Gastrocnemius medialis (tissue), 4 donors: ENCODE results near the gene KCNB1. TPM values are rescaled to one million over a fixed set of nuclear protein-coding genes. Genes with fewer than 3 reads are reported as not detected.
A peak's percentile ranks its signal among the peaks of the same experiment; 100 is the strongest.

Experiments used
- ATAC-seq, 2 donors: fragments of 150-250 bp; one replicate each; pipeline ENCODE4 v1.9.1; 2016
- DNase-seq, 2 donors: peaks; one replicate each; pipeline ENCODE4 v3.0.0-alpha.2; 2019
- H3K27ac ChIP-seq, 4 donors: fragments of 200-600 bp; sonication (generic); 1 replicate in 1 of 4; 2 replicates in 3 of 4; pipeline ENCODE4 v1.5.1; 2016 to 2018; ENCODE audit warnings: mild to moderate bottlenecking in 2 of 4, moderate library complexity in 1 of 4
- H3K27me3 ChIP-seq, 3 donors: fragments of 200-600 bp; sonication (generic) in 2 of 3; 1 replicate in 1 of 3; 2 replicates in 2 of 3; pipeline versions ENCODE4 v1.5.1 to v1.6.0; 2016 to 2019; ENCODE audit warnings: mild to moderate bottlenecking in 1 of 3, moderate library complexity in 1 of 3
- H3K36me3 ChIP-seq, 2 donors: fragments of 200-600 bp; sonication (generic) in 1 of 2; one replicate each; pipeline ENCODE4 v1.5.1; 2017 to 2018
- H3K4me1 ChIP-seq, 2 donors: fragments of 200-600 bp; sonication (generic) in 1 of 2; one replicate each; pipeline ENCODE4 v1.5.1; 2016 to 2017; ENCODE audit warnings: mild to moderate bottlenecking in 2 of 2
- H3K4me3 ChIP-seq, 4 donors: fragments of 200-600 bp; sonication (generic) in 3 of 4; 1 replicate in 1 of 4; 2 replicates in 3 of 4; pipeline ENCODE4 v1.5.1; 2016 to 2019; ENCODE audit warnings: mild to moderate bottlenecking in 2 of 4
- H3K9me3 ChIP-seq, 3 donors: fragments of 200-600 bp; sonication (generic) in 2 of 3; 1 replicate in 1 of 3; 2 replicates in 2 of 3; pipeline ENCODE4 v1.5.1; 2016 to 2019
- CTCF ChIP-seq, 5 experiments: fragments of 450-650 bp in 3 of 5; fragments of 200-600 bp in 2 of 5; sonication (generic) in 2 of 5; IDR thresholded peaks in 4 of 5; conservative IDR thresholded peaks in 1 of 5; 1 replicate in 4 of 5; 2 replicates in 1 of 5; pipeline ENCODE4 v1.5.1; 2016 to 2019; ENCODE audit warnings: antibody characterized with exemption in 5 of 5, mild to moderate bottlenecking in 3 of 5, moderate library complexity in 3 of 5
- POLR2A ChIP-seq, 2 donors: fragments of 450-650 bp; IDR thresholded peaks; one replicate each; pipeline ENCODE4 v1.6.1; 2017; ENCODE audit warnings: antibody characterized with exemption in 2 of 2, mild to moderate bottlenecking in 2 of 2, moderate library complexity in 2 of 2
- in situ Hi-C, 4 donors: fragments of 200-750 bp; cut with MboI; loops; one replicate each; pipeline versions ENCODE4 v1.15.0 to v1.8.0; 2017; ENCODE audit warnings: low sequenced_read_pairs in 4 of 4
- intact Hi-C: fragments of 100-400 bp; cut with DNase I; formaldehyde crosslinking; loops from one replicate; pipeline ENCODE4 v1.15.1; 2023; ENCODE audit warnings: low total_unique reads
- total RNA-seq, 4 donors: library from RNA; depleted of rRNA; stranded (reverse); fragments of >200 nt; gene quantifications; one replicate each; pipeline versions ENCODE4 v1.1.0 to v1.2.3, GENCODE V29; 2016

KCNB1 gene
- total RNA-seq, 4 donors from 2014 or later, result 6.6 to 34.7 (median 9.4) TPM

- in situ Hi-C loops (no loop called here), intact Hi-C loops (no loop called here)
- Histone ChIP-seq H3K36me3 (no peaks in the 10 kb centered on the region), H3K9me3 (no peaks in the 10 kb centered on the region), H3K4me3 (no peak overlapping the region), H3K4me1 (peaks cover 17 to 28% of the 10 kb centered on the region in 2 donors), H3K27ac (peak overlapping the region in 1 of 4 donors; percentile 9), H3K27me3 (no peaks in the 10 kb centered on the region)
- no peak for TF ChIP-seq CTCF (IDR thresholded peaks at IDR 0.05 in 4 of 5, conservative IDR thresholded peaks at IDR 0.05 in 1 of 5)
- no peak for TF ChIP-seq POLR2A (IDR thresholded peaks at IDR 0.05)
- ATAC-seq (no peak), DNase-seq (no peak)
Observed at GRCh38 chr20:49404461-49404860, 78.0 kb downstream of the KCNB1 start.

GRCh38 chr20:49403911-49404310, 78.6 kb downstream of the KCNB1 start:
- intact Hi-C loops (no loop called here), in situ Hi-C loops (no loop called here)
- peaks cover 17 to 32% of the 10 kb centered on the region in 2 donors for H3K4me1 ChIP-seq
- ATAC-seq (no peak), DNase-seq (no peak)
- TF ChIP-seq POLR2A (IDR thresholded peaks at IDR 0.05), result no peak
- TF ChIP-seq CTCF (IDR thresholded peaks at IDR 0.05 in 4 of 5, conservative IDR thresholded peaks at IDR 0.05 in 1 of 5), result no peak
- H3K27me3 ChIP-seq, result no peaks in the 10 kb centered on the region
- peak overlapping the region in 2 of 4 donors; percentile 83 to 84 for H3K27ac ChIP-seq
- no peak overlapping the region for H3K4me3 ChIP-seq
- H3K36me3 ChIP-seq, result no peaks in the 10 kb centered on the region
- no peaks in the 10 kb centered on the region for H3K9me3 ChIP-seq

GRCh38 chr20:49403012-49403411, 79.5 kb downstream of the KCNB1 start:
- no peaks in the 10 kb centered on the region for H3K36me3 ChIP-seq
- peak overlapping the region; percentile 79 to 84 (median 82) for H3K27ac ChIP-seq
- ATAC-seq (no peak), DNase-seq (no peak)
- TF ChIP-seq CTCF (IDR thresholded peaks at IDR 0.05 in 4 of 5, conservative IDR thresholded peaks at IDR 0.05 in 1 of 5) (no peak), POLR2A (IDR thresholded peaks at IDR 0.05) (no peak)
- no peaks in the 10 kb centered on the region for H3K9me3 ChIP-seq
- H3K27me3 ChIP-seq, result no peaks in the 10 kb centered on the region
- no peak overlapping the region for H3K4me3 ChIP-seq
- intact Hi-C loops, result no loop called here
- H3K4me1 ChIP-seq, result peaks cover 17 to 38% of the 10 kb centered on the region in 2 donors
- in situ Hi-C loops, result no loop called here

- TF ChIP-seq CTCF (IDR thresholded peaks at IDR 0.05 in 4 of 5, conservative IDR thresholded peaks at IDR 0.05 in 1 of 5), result no peak
- TF ChIP-seq POLR2A (IDR thresholded peaks at IDR 0.05), result no peak
- no peak for DNase-seq
- peak; percentile 38 to 46 for ATAC-seq
- H3K27me3 ChIP-seq, result no peaks in the 10 kb centered on the region
- intact Hi-C loops (no loop called here), in situ Hi-C loops (no loop called here)
- H3K27ac ChIP-seq, result peak overlapping the region; percentile 79 to 84 (median 82)
- no peaks in the 10 kb centered on the region for H3K36me3 ChIP-seq
- H3K9me3 ChIP-seq, result no peaks in the 10 kb centered on the region
- H3K4me1 ChIP-seq, result peaks cover 17 to 38% of the 10 kb centered on the region in 2 donors
- no peak overlapping the region for H3K4me3 ChIP-seq
Observed at GRCh38 chr20:49400904-49401303, 81.6 kb downstream of the KCNB1 start.

- DNase-seq, result peak in 1 of 2 donors; percentile 69
- in situ Hi-C loops, result no loop called here
Observed at GRCh38 chr20:49400410-49400809, 82.1 kb downstream of the KCNB1 start.

More at GRCh38 chr20:49400410-49400809, 82.1 kb downstream of the KCNB1 start:
- Histone ChIP-seq H3K4me1 (peaks cover 17 to 41% of the 10 kb centered on the region in 2 donors), H3K27me3 (no peaks in the 10 kb centered on the region), H3K27ac (peak overlapping the region; percentile 79 to 84 (median 82)), H3K9me3 (no peaks in the 10 kb centered on the region), H3K4me3 (no peak overlapping the region), H3K36me3 (no peaks in the 10 kb centered on the region)
- no peak for TF ChIP-seq POLR2A (IDR thresholded peaks at IDR 0.05)
- TF ChIP-seq CTCF (IDR thresholded peaks at IDR 0.05 in 4 of 5, conservative IDR thresholded peaks at IDR 0.05 in 1 of 5), result no peak
- peak; percentile 53 to 61 for ATAC-seq
- intact Hi-C loops, result no loop called here
